Measurements from ENCODE around the gene ELMOD1.

ELMOD1 gene

GRCh38 chr11:107612445-107612844, 21.5 kb downstream of the ELMOD1 start:
- H3K9ac ChIP-seq: no peak overlapping the region
- H3K27ac ChIP-seq: no peak overlapping the region
- no peaks in the 10 kb centered on the region for H3K79me2 ChIP-seq
- no peak overlapping the region for H3K4me3 ChIP-seq (ENCODE audit: low read depth, low read length)
- H3K9me3 ChIP-seq (ENCODE audit: control insufficient read depth, low read length): no peaks in the 10 kb centered on the region
- no peaks in the 10 kb centered on the region for H3K27me3 ChIP-seq (ENCODE audit: control insufficient read depth, insufficient read depth, low read length)
- no peaks in the 10 kb centered on the region for H3K36me3 ChIP-seq (ENCODE audit: control insufficient read depth, insufficient read depth, low read length)
- TF ChIP-seq, protein P1, sequence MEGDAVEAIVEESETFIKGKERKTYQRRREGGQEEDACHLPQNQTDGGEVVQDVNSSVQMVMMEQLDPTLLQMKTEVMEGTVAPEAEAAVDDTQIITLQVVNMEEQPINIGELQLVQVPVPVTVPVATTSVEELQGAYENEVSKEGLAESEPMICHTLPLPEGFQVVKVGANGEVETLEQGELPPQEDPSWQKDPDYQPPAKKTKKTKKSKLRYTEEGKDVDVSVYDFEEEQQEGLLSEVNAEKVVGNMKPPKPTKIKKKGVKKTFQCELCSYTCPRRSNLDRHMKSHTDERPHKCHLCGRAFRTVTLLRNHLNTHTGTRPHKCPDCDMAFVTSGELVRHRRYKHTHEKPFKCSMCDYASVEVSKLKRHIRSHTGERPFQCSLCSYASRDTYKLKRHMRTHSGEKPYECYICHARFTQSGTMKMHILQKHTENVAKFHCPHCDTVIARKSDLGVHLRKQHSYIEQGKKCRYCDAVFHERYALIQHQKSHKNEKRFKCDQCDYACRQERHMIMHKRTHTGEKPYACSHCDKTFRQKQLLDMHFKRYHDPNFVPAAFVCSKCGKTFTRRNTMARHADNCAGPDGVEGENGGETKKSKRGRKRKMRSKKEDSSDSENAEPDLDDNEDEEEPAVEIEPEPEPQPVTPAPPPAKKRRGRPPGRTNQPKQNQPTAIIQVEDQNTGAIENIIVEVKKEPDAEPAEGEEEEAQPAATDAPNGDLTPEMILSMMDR (IDR thresholded peaks at IDR 0.05): no peak
- H3K4me2 ChIP-seq (ENCODE audit: low read length): no peak overlapping the region
- H3K4me1 ChIP-seq: no peaks in the 10 kb centered on the region
- no peak overlapping the region for H2AFZ ChIP-seq

- H3K27ac ChIP-seq: no peak overlapping the region
- no peaks in the 10 kb centered on the region for H3K4me1 ChIP-seq
- no peak overlapping the region for H3K4me3 ChIP-seq (ENCODE audit: low read depth, low read length)
- no peaks in the 10 kb centered on the region for H3K27me3 ChIP-seq (ENCODE audit: control insufficient read depth, insufficient read depth, low read length)
- no peak overlapping the region for H2AFZ ChIP-seq
- H3K9me3 ChIP-seq (ENCODE audit: control insufficient read depth, low read length): no peaks in the 10 kb centered on the region
- H3K79me2 ChIP-seq: no peaks in the 10 kb centered on the region
- TF ChIP-seq, protein P1 (IDR thresholded peaks at IDR 0.05): no peak
- H3K9ac ChIP-seq: no peak overlapping the region
- H3K36me3 ChIP-seq (ENCODE audit: control insufficient read depth, insufficient read depth, low read length): no peaks in the 10 kb centered on the region
- no peak overlapping the region for H3K4me2 ChIP-seq (ENCODE audit: low read length)
Measured at GRCh38 chr11:107619926-107620325, 29.0 kb downstream of the ELMOD1 start.

GRCh38 chr11:107621081-107621480, 30.1 kb downstream of the ELMOD1 start:
- TF ChIP-seq, protein P1 (IDR thresholded peaks at IDR 0.05): no peak
- no peaks in the 10 kb centered on the region for H3K79me2 ChIP-seq
- no peaks in the 10 kb centered on the region for H3K4me1 ChIP-seq
- no peaks in the 10 kb centered on the region for H3K36me3 ChIP-seq (ENCODE audit: control insufficient read depth, insufficient read depth, low read length)
- no peaks in the 10 kb centered on the region for H3K27me3 ChIP-seq (ENCODE audit: control insufficient read depth, insufficient read depth, low read length)
- no peak overlapping the region for H3K4me3 ChIP-seq (ENCODE audit: low read depth, low read length)
- no peaks in the 10 kb centered on the region for H3K9me3 ChIP-seq (ENCODE audit: control insufficient read depth, low read length)
- H2AFZ ChIP-seq: no peak overlapping the region
- H3K9ac ChIP-seq: no peak overlapping the region
- H3K27ac ChIP-seq: no peak overlapping the region
- no peak overlapping the region for H3K4me2 ChIP-seq (ENCODE audit: low read length)

GRCh38 chr11:107623183-107623582, 32.2 kb downstream of the ELMOD1 start:
- Histone ChIP-seq H3K4me2 (ENCODE audit: low read length) (no peak overlapping the region), H3K9me3 (ENCODE audit: control insufficient read depth, low read length) (no peaks in the 10 kb centered on the region), H3K27me3 (ENCODE audit: control insufficient read depth, insufficient read depth, low read length) (no peaks in the 10 kb centered on the region), H3K9ac (no peak overlapping the region), H3K4me3 (ENCODE audit: low read depth, low read length) (no peak overlapping the region), H3K4me1 (no peaks in the 10 kb centered on the region), H3K27ac (no peak overlapping the region), H3K36me3 (ENCODE audit: control insufficient read depth, insufficient read depth, low read length) (no peaks in the 10 kb centered on the region), H2AFZ (no peak overlapping the region), H3K79me2 (no peaks in the 10 kb centered on the region)
- TF ChIP-seq, protein P1 (IDR thresholded peaks at IDR 0.05): no peak

- TF ChIP-seq, protein P1 (IDR thresholded peaks at IDR 0.05): no peak
- Histone ChIP-seq H2AFZ (no peak overlapping the region), H3K4me3 (ENCODE audit: low read depth, low read length) (no peak overlapping the region), H3K36me3 (ENCODE audit: control insufficient read depth, insufficient read depth, low read length) (no peaks in the 10 kb centered on the region), H3K9me3 (ENCODE audit: control insufficient read depth, low read length) (no peaks in the 10 kb centered on the region), H3K79me2 (no peaks in the 10 kb centered on the region), H3K27me3 (ENCODE audit: control insufficient read depth, insufficient read depth, low read length) (no peaks in the 10 kb centered on the region), H3K4me1 (no peaks in the 10 kb centered on the region), H3K27ac (no peak overlapping the region), H3K9ac (no peak overlapping the region), H3K4me2 (ENCODE audit: low read length) (no peak overlapping the region)
Measured at GRCh38 chr11:107624983-107625684, 34.2 kb downstream of the ELMOD1 start.

Data from parathyroid adenoma (tissue), 2 donors.